SK-N-SH (cell line): Measurements from ENCODE around the gene MIF4GD. TPM values are rescaled to one million over a fixed set of nuclear protein-coding genes. Genes with fewer than 3 reads are reported as not detected.

ENCODE experiments used
- CTCF ChIA-PET: fragments of 300-600, 350-600 bp; formaldehyde crosslinking; extraction: SDS; loops from one replicate; lab custom pipeline; 2021; lab: Yijun Ruan, JAX
- POLR2A ChIA-PET: fragments of 350-600 bp; sonication (Branson Sonifier 250); formaldehyde crosslinking; extraction: SDS; loops from one replicate; lab custom pipeline; 2020; ENCODE audit warnings: antibody characterized with exemption, inconsistent platforms; lab: Yijun Ruan, JAX
- DNase-seq: peaks from one replicate; pipeline ENCODE4 v3.0.0; 2012
- H2AFZ ChIP-seq: fragments of 200-600 bp; sonication (generic); 2 replicates; pipeline ENCODE4 v1.8.1; 2016; ENCODE audit warnings: antibody characterized with exemption, mild to moderate bottlenecking, low read depth
- H3F3A ChIP-seq: fragments of 200-600 bp; sonication (generic); replicated peaks from 2 replicates; pipeline ENCODE3; 2016; ENCODE audit warnings: antibody characterized with exemption, mild to moderate bottlenecking; ENCODE audit not compliant: insufficient read depth
- H3K27ac ChIP-seq, 2 experiments: fragments of 200-500 bp in 1 of 2; fragments of 200-600 bp in 1 of 2; sonication (Bioruptor generic) in 1 of 2; sonication (generic), shearing (Covaris generic) in 1 of 2; 2 replicates each; pipeline versions ENCODE4 v1.5.1 to v1.6.1; 2014 to 2016; ENCODE audit warnings: low read depth in 2 of 2, inconsistent platforms in 1 of 2, low read length in 1 of 2, mild to moderate bottlenecking in 1 of 2, mixed read lengths in 1 of 2
- H3K27me3 ChIP-seq: fragments of 200-600 bp; sonication (generic), shearing (Covaris generic); 2 replicates; pipeline ENCODE4 v1.6.1; 2016; ENCODE audit warnings: mixed run types; ENCODE audit not compliant: insufficient read depth
- H3K36me3 ChIP-seq, 2 experiments: fragments of 200-500 bp in 1 of 2; fragments of 200-600 bp in 1 of 2; sonication (Bioruptor generic) in 1 of 2; sonication (generic) in 1 of 2; replicated peaks in 1 of 2; 2 replicates each; pipeline versions ENCODE3 to v1.5.1; 2014 to 2016; ENCODE audit warnings: low read length in 1 of 2, mild to moderate bottlenecking in 1 of 2; ENCODE audit not compliant: insufficient read depth in 2 of 2, control insufficient read depth in 1 of 2
- H3K4me1 ChIP-seq, 2 experiments: fragments of 200-500 bp in 1 of 2; fragments of 200-600 bp in 1 of 2; sonication (Bioruptor generic) in 1 of 2; sonication (generic), shearing (Covaris generic) in 1 of 2; 2 replicates each; pipeline versions ENCODE4 v1.5.1 to v1.6.1; 2014 to 2016; ENCODE audit warnings: low read depth in 1 of 2, low read length in 1 of 2, mixed run types in 1 of 2; ENCODE audit not compliant: insufficient read depth in 2 of 2, control insufficient read depth in 1 of 2
- H3K4me2 ChIP-seq: fragments of 200-600 bp; sonication (generic), shearing (Covaris generic); 2 replicates; pipeline ENCODE4 v1.6.1; 2017; ENCODE audit warnings: mixed run types
- H3K4me3 ChIP-seq, 2 experiments: fragments of 200-500 bp in 1 of 2; fragments of 200-600 bp in 1 of 2; sonication (Bioruptor generic) in 1 of 2; sonication (generic), shearing (Covaris generic) in 1 of 2; 2 replicates each; pipeline versions ENCODE4 v1.5.1 to v1.8.1; 2014 to 2016; ENCODE audit warnings: low read depth in 2 of 2, inconsistent platforms in 1 of 2, low read length in 1 of 2, mild to moderate bottlenecking in 1 of 2, mixed read lengths in 1 of 2, moderate library complexity in 1 of 2
- H3K79me2 ChIP-seq: fragments of 200-600 bp; sonication (generic); 2 replicates; pipeline ENCODE4 v1.8.1; 2017; ENCODE audit warnings: mild to moderate bottlenecking; ENCODE audit not compliant: insufficient read depth
- H3K9ac ChIP-seq: fragments of 200-600 bp; sonication (generic); 2 replicates; pipeline ENCODE4 v1.6.1; 2017; ENCODE audit warnings: mixed run types
- H3K9me2 ChIP-seq: fragments of 200-600 bp; sonication (generic); 2 replicates; pipeline ENCODE4 v1.6.1; 2017; ENCODE audit warnings: mixed run types
- H3K9me3 ChIP-seq: fragments of 200-600 bp; sonication (generic); 2 replicates; pipeline ENCODE4 v1.6.1; 2017; ENCODE audit warnings: mixed run types, mild to moderate bottlenecking, moderate library complexity
- H4K20me1 ChIP-seq: fragments of 200-600 bp; sonication (generic); 2 replicates; pipeline ENCODE4 v1.6.1; 2017; ENCODE audit warnings: mild to moderate bottlenecking, mixed run types; ENCODE audit not compliant: insufficient read depth
- CHD2 ChIP-seq: fragments of 150-350 bp; IDR thresholded peaks from 2 replicates; pipeline ENCODE4 v1.6.1; 2018; ENCODE audit warnings: low read length; ENCODE audit not compliant: partially characterized antibody
- EZH2phosphoT487 ChIP-seq: fragments of 200-600 bp; sonication (generic); IDR thresholded peaks from 2 replicates; pipeline ENCODE4 v1.6.1; 2017; ENCODE audit warnings: low read depth, mixed run types, mild to moderate bottlenecking, antibody characterized with exemption, moderate library complexity, borderline replicate concordance
- FOSL2 ChIP-seq: IDR thresholded peaks from 2 replicates; pipeline ENCODE4 v1.4.0; 2012; ENCODE audit warnings: low read depth, mild to moderate bottlenecking, moderate library complexity, borderline replicate concordance
- FOXJ3 ChIP-seq: sonication (generic); formaldehyde crosslinking; IDR thresholded peaks from 2 replicates; pipeline ENCODE4 v1.5.1; 2020; ENCODE audit warnings: mild to moderate bottlenecking, missing genetic modification reagents
- FOXM1 ChIP-seq: IDR thresholded peaks from 2 replicates; pipeline ENCODE4 v1.4.0; 2012; ENCODE audit warnings: low read depth, mild to moderate bottlenecking
- GABPA ChIP-seq: IDR thresholded peaks from 2 replicates; pipeline ENCODE4 v1.4.0; 2012; ENCODE audit warnings: low read depth, mild to moderate bottlenecking
- GATA2 ChIP-seq: sonication (generic); formaldehyde crosslinking; IDR thresholded peaks from 2 replicates; pipeline ENCODE4 v1.5.0; 2020; ENCODE audit warnings: mild to moderate bottlenecking, missing genetic modification reagents
- IRF3 ChIP-seq: fragments of 150-350 bp; IDR thresholded peaks from 2 replicates; pipeline ENCODE4 v1.6.1; 2016; ENCODE audit warnings: mild to moderate bottlenecking, low read depth, low read length
- MXI1 ChIP-seq: IDR thresholded peaks from 2 replicates; pipeline ENCODE4 v1.6.1; 2012; ENCODE audit warnings: mild to moderate bottlenecking, low read depth, low read length, improper control_type of control experiment
- NFIC ChIP-seq: IDR thresholded peaks from 2 replicates; pipeline ENCODE4 v1.4.0; 2012; ENCODE audit warnings: borderline replicate concordance
- NRF1 ChIP-seq: IDR thresholded peaks from 2 replicates; pipeline ENCODE4 v1.6.1; 2012; ENCODE audit warnings: low read depth, mild to moderate bottlenecking, low read length
- PBX3 ChIP-seq: IDR thresholded peaks from 2 replicates; pipeline ENCODE4; 2012
- RAD21 ChIP-seq: IDR thresholded peaks from 2 replicates; pipeline ENCODE4 v1.6.1; 2012; ENCODE audit warnings: mild to moderate bottlenecking, low read length
- RCOR1 ChIP-seq: fragments of 150-350 bp; IDR thresholded peaks from 2 replicates; pipeline ENCODE4 v1.6.1; 2017; ENCODE audit warnings: antibody characterized with exemption, low read length
- RXRA ChIP-seq: IDR thresholded peaks from 2 replicates; pipeline ENCODE4 v1.4.0; 2012; ENCODE audit warnings: low read depth, mild to moderate bottlenecking, borderline replicate concordance
- SIN3A ChIP-seq: IDR thresholded peaks from 2 replicates; pipeline ENCODE4 v1.6.1; 2012; ENCODE audit warnings: low read depth, mild to moderate bottlenecking, low read length, moderate library complexity, borderline replicate concordance
- TEAD4 ChIP-seq: IDR thresholded peaks from 2 replicates; pipeline ENCODE4 v1.4.0; 2012; ENCODE audit warnings: mild to moderate bottlenecking, borderline replicate concordance; ENCODE audit not compliant: insufficient read depth
- WGBS: methylation state at CpG from one replicate; pipeline ENCODE4 v1.1.6; 2017; ENCODE audit warnings: low lambda C conversion rate; 5-methylcytosine and 5-hydroxymethylcytosine counted together
- polyA plus RNA-seq, 3 experiments: library from polyadenylated mRNA; depleted of rRNA; stranded (reverse); fragments of >200 nt; gene quantifications; 2 replicates each; pipeline ENCODE4 v1.2.3, GENCODE V29; 2012
- TF ChIP-seq, protein P1 (sequence below): IDR thresholded peaks from 2 replicates; pipeline ENCODE4 v1.4.0; 2012; ENCODE audit warnings: low read depth

Gene MIF4GD
- polyA plus RNA-seq, 1 of the 3 experiments (the other 2 are of a cell fraction), result 65.4 TPM

DNA sequence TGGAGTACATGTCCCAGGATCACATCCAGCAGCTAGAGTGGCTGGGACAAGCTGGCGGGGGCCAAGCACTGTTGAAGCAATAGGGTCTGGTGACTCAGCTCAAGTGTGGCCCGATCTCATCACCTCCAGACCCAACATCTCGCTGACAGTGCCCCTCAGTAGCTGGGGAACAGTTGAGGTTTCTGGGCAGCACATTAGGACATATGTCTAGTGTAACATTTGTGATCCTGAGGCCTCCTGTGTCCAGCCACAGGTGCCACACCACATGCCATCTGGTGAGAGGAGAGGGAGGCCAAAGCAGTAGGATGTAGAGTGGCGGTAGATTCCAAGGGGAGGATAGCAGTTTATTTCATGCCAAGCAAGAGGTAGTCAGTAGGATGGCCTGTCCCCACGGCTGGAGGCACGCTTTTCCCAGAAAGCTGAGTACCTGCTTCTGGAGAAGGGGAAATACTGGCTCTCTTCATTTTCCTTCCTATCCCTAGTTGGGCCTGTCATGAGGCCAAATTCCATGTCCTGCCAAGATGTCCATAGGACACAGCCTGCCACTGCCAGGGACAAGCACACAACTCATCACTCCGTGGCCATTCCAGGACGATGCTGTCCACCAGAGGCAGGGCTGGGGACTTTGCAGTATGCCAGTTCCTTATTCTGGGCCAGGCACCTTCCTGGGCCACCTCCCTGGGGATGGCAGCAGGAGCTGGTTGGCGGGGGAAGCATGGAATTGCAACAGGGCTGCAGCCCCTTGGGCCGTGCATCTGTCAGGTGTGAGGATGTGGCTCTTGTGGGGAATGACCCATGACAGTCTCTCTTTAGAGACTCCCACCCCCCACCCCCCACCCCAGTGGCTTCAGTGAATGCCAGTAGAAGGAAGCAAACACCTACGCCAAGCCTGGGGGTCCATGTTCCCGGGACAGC, 33.7 kb downstream of the MIF4GD start:
- no peaks in the 10 kb centered on the region for H3K27me3 ChIP-seq
- no peaks in the 10 kb centered on the region for H3K9me3 ChIP-seq
- DNase-seq, result no peak
- TF ChIP-seq MXI1 (no peak), FOXM1 (no peak), RXRA (no peak), GATA2 (no peak), GABPA (no peak), PBX3 (no peak), RAD21 (no peak), TEAD4 (no peak), FOSL2 (no peak)
- peaks cover 3% of the 10 kb centered on the region; the same call in 1 of the 2 replicates for H4K20me1 ChIP-seq
- H3F3A ChIP-seq, result peaks cover 29% of the 10 kb centered on the region
- H3K79me2 ChIP-seq, result no peaks in the 10 kb centered on the region
- no peak overlapping the region for H3K9ac ChIP-seq
- no peak overlapping the region for H2AFZ ChIP-seq
- H3K9me2 ChIP-seq, result no peaks in the 10 kb centered on the region
- H3K27ac ChIP-seq, result no peak overlapping the region
- peaks cover 54 to 88% of the 10 kb centered on the region in 2 experiments for H3K36me3 ChIP-seq
- no peak overlapping the region for H3K4me2 ChIP-seq
- ChIA-PET POLR2A (no interaction called here), CTCF (interaction anchor here (0.6 to 11.7 kb wide), 14 partner anchors 8 to 177 kb away, joined by 3 to 136 read pairs (median 12); partner anchors contain the start of genes GGA3, MIF4GD, MRPS7 and NUP85)
- no peaks in the 10 kb centered on the region; a peak in 1 of 4 replicates for H3K4me1 ChIP-seq
- H3K4me3 ChIP-seq, result no peak overlapping the region
- WGBS, result 93% methylated on average over 11 of the region's 12 CpGs

- Histone ChIP-seq H3K4me3 (no peak overlapping the region), H3K9ac (no peak overlapping the region), H3K36me3 (peaks cover 67 to 75% of the 10 kb centered on the region in 2 experiments), H3K27ac (no peak overlapping the region), H3K9me2 (no peaks in the 10 kb centered on the region), H3K79me2 (0 out of 2 replicates have a peak, but pooled peaks cover 7% of the 10 kb centered on the region), H2AFZ (no peak overlapping the region), H3K27me3 (no peaks in the 10 kb centered on the region), H3K4me1 (no peaks in the 10 kb centered on the region), H3K4me2 (no peak overlapping the region), H3F3A (peaks cover 25% of the 10 kb centered on the region), H4K20me1 (no peaks in the 10 kb centered on the region), H3K9me3 (no peaks in the 10 kb centered on the region)
- POLR2A ChIA-PET, result no interaction called here
- 96% methylated on average over 13 of the region's 13 CpGs for WGBS
- no peak for DNase-seq
- CTCF ChIA-PET, result interaction anchor here (1.1 to 11.7 kb wide), 7 partner anchors 7 to 130 kb away, joined by 3 to 136 read pairs (median 3); partner anchors contain the start of gene MIF4GD
- TF ChIP-seq PBX3 (no peak), CHD2 (no peak), MXI1 (no peak), EZH2phosphoT487 (no peak), RCOR1 (no peak), TEAD4 (no peak), GATA2 (no peak), NRF1 (no peak), FOXJ3 (CRISPR knock-in tag) (no peak), IRF3 (no peak), SIN3A (no peak), NFIC (no peak)
- TF ChIP-seq, protein P1, sequence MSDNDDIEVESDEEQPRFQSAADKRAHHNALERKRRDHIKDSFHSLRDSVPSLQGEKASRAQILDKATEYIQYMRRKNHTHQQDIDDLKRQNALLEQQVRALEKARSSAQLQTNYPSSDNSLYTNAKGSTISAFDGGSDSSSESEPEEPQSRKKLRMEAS, result no peak
These were observed 38.2 kb downstream of the MIF4GD start for GRCh38 chr17:75232786-75233185.
